Caco-2 (cell line): Measurements from ENCODE around the gene IL19. TPM values are rescaled to one million over a fixed set of nuclear protein-coding genes. Genes with fewer than 3 reads are reported as not detected.
"Not testable (repeated sequence)": the region's sequence is repeated elsewhere in the genome, so short reads cannot be mapped to it uniquely, and the experiment has no call there.

Source experiments
- BruUV-seq: library from RNA; stranded (reverse); fragments of 400-500 nt; replicated peaks from 2 replicates; lab custom pipeline; 2021; lab: Mats Ljungman, UMichigan
- CTCF ChIA-PET: fragments of 300-600 bp; sonication (Branson Sonifier 250); formaldehyde crosslinking; loops from one replicate; lab custom pipeline; 2022; ENCODE audit warnings: antibody characterized with exemption; lab: Charles Lee
- POLR2A ChIA-PET: fragments of 300-600 bp; sonication (Branson Sonifier 250); formaldehyde crosslinking; loops from one replicate; lab custom pipeline; 2022; ENCODE audit warnings: antibody characterized with exemption; lab: Charles Lee
- DNase-seq, 2 experiments: peaks; one replicate each; pipeline versions ENCODE4 v3.0.0 to v3.0.0-alpha.2; 2020 to 2022
- H3K27me3 ChIP-seq: replicated peaks from 2 replicates; pipeline ENCODE4 v1.6.0; 2011; ENCODE audit warnings: low read length; ENCODE audit not compliant: control insufficient read depth, insufficient read depth
- H3K36me3 ChIP-seq: 2 replicates; pipeline ENCODE4 v1.5.1; 2011; ENCODE audit warnings: low read length; ENCODE audit not compliant: control insufficient read depth, insufficient read depth
- H3K4me1 ChIP-seq: fragments of 250-450 bp; sonication (Bioruptor Pico); 2 replicates; pipeline ENCODE4 v1.5.1; 2020; ENCODE audit warnings: mild to moderate bottlenecking
- H3K4me3 ChIP-seq: 2 replicates; pipeline ENCODE4 v1.5.1; 2011; ENCODE audit warnings: low read depth, mild to moderate bottlenecking, control low read depth, low read length
- H3K9me3 ChIP-seq: fragments of 250-450 bp; sonication (Bioruptor Pico); 2 replicates; pipeline ENCODE4 v1.5.1; 2020; ENCODE audit warnings: mild to moderate bottlenecking, moderate library complexity
- H3K27ac Mint-ChIP-seq: one replicate; pipeline ENCODE4 v1.8.0; 2022; ENCODE audit warnings: mixed read lengths; ENCODE audit not compliant: unreplicated experiment
- H3K27me3 Mint-ChIP-seq: one replicate; pipeline ENCODE4 v1.8.0; 2022; ENCODE audit warnings: mixed read lengths; ENCODE audit not compliant: insufficient read depth, unreplicated experiment
- H3K36me3 Mint-ChIP-seq: one replicate; pipeline ENCODE4 v1.8.0; 2022; ENCODE audit warnings: mild to moderate bottlenecking, mixed read lengths; ENCODE audit not compliant: insufficient read depth, unreplicated experiment
- H3K4me1 Mint-ChIP-seq: one replicate; pipeline ENCODE4 v1.8.0; 2022; ENCODE audit warnings: low read depth, mixed read lengths; ENCODE audit not compliant: unreplicated experiment
- H3K4me3 Mint-ChIP-seq: one replicate; pipeline ENCODE4 v1.8.0; 2022; ENCODE audit warnings: mild to moderate bottlenecking, moderate library complexity, mixed read lengths; ENCODE audit not compliant: unreplicated experiment
- H3K9me3 Mint-ChIP-seq: one replicate; pipeline ENCODE4 v1.8.0; 2022; ENCODE audit warnings: mixed read lengths; ENCODE audit not compliant: unreplicated experiment
- CTCF ChIP-seq, 2 experiments: fragments of 200-600 bp in 1 of 2; IDR thresholded peaks; 1 replicate in 1 of 2; 2 replicates in 1 of 2; pipeline versions ENCODE4 v1.5.1 to v1.8.0; 2011 to 2022; ENCODE audit warnings: antibody characterized with exemption in 1 of 2, control low read depth in 1 of 2, inconsistent platforms in 1 of 2, low read depth in 1 of 2, low read length in 1 of 2, mild to moderate bottlenecking in 1 of 2, moderate library complexity in 1 of 2; ENCODE audit not compliant: insufficient read depth in 1 of 2, severe bottlenecking in 1 of 2, unreplicated experiment in 1 of 2
- intact Hi-C: fragments of 100-400 bp; cut with micrococcal nuclease; formaldehyde crosslinking; loops from one replicate; pipeline ENCODE4 v1.10.0; 2022; ENCODE audit not compliant: unreplicated experiment
- total RNA-seq: library from RNA; stranded (reverse); gene quantifications from 2 replicates; pipeline ENCODE4 v1.2.3, GENCODE V29; 2022

IL19 gene
- total RNA-seq, 1 experiment from 2014 or later = not detected

GRCh38 chr1:206774093-206774492 lies 3.5 kb downstream of the IL19 start:
- no peak for TF ChIP-seq CTCF (IDR thresholded peaks at IDR 0.05; ENCODE audit: insufficient read depth in 1 of 2, low read depth in 1 of 2, low read length in 1 of 2, severe bottlenecking in 1 of 2, unreplicated experiment in 1 of 2)
- H3K4me1 Mint-ChIP-seq = peaks cover 22% of the 10 kb centered on the region
- Histone ChIP-seq H3K4me1 (peaks cover 59% of the 10 kb centered on the region), H3K4me3 (no peak overlapping the region), H3K27me3 (no peaks in the 10 kb centered on the region), H3K9me3 (no peaks in the 10 kb centered on the region), H3K36me3 (no peaks in the 10 kb centered on the region)
- H3K9me3 Mint-ChIP-seq = no peaks in the 10 kb centered on the region
- no peaks in the 10 kb centered on the region for H3K27me3 Mint-ChIP-seq
- H3K27ac Mint-ChIP-seq = peak overlapping the region; percentile 90
- ChIA-PET POLR2A (no interaction called here), CTCF (interaction anchor here (0.6 kb wide), 1 partner anchor 205 kb away, joined by 3 read pairs; no protein-coding TSS in a partner anchor)
- no TSS peak for BruUV-seq
- H3K36me3 Mint-ChIP-seq = no peaks in the 10 kb centered on the region
- H3K4me3 Mint-ChIP-seq = no peak overlapping the region
- intact Hi-C loops = loop anchor here (1.0 kb wide), 1 partner anchor 8 kb away; no protein-coding TSS in a partner anchor
- no peak for DNase-seq

- Histone ChIP-seq H3K4me3 (no peak overlapping the region), H3K27me3 (no peaks in the 10 kb centered on the region), H3K4me1 (peaks cover 57% of the 10 kb centered on the region), H3K36me3 (no peaks in the 10 kb centered on the region), H3K9me3 (no peaks in the 10 kb centered on the region)
- ChIA-PET POLR2A (interaction anchor here (0.5 to 1.6 kb wide), 6 partner anchors 10 to 276 kb away, joined by 3 to 13 read pairs (median 4); partner anchors contain the start of gene EIF2D), CTCF (interaction anchor here (0.5 to 1.2 kb wide), 6 partner anchors 10 to 206 kb away, joined by 3 to 11 read pairs (median 4); no protein-coding TSS in a partner anchor)
- Mint-ChIP-seq H3K4me1 (peaks cover 13% of the 10 kb centered on the region), H3K36me3 (no peaks in the 10 kb centered on the region), H3K27me3 (no peaks in the 10 kb centered on the region), H3K4me3 (peak overlapping the region; percentile 58), H3K27ac (peak overlapping the region; percentile 90), H3K9me3 (no peaks in the 10 kb centered on the region)
- peak; percentile 92 to 95 for DNase-seq
- intact Hi-C loops = loop anchor here (1.0 kb wide), 1 partner anchor 25 kb away; no protein-coding TSS in a partner anchor
- no peak for TF ChIP-seq CTCF (IDR thresholded peaks at IDR 0.05; ENCODE audit: insufficient read depth in 1 of 2, low read depth in 1 of 2, low read length in 1 of 2, severe bottlenecking in 1 of 2, unreplicated experiment in 1 of 2)
- BruUV-seq = no TSS peak
These were observed 5.7 kb downstream of the IL19 start for GRCh38 chr1:206776229-206776628.

- no peak overlapping the region for H3K4me3 Mint-ChIP-seq
- H3K36me3 ChIP-seq = no peaks in the 10 kb centered on the region
- peaks cover 51% of the 10 kb centered on the region for H3K4me1 ChIP-seq
- CTCF ChIA-PET = no interaction called here
- BruUV-seq = no TSS peak
- H3K27ac Mint-ChIP-seq = no peak overlapping the region
- H3K9me3 Mint-ChIP-seq = no peaks in the 10 kb centered on the region
- no peaks in the 10 kb centered on the region for H3K27me3 ChIP-seq
- no peaks in the 10 kb centered on the region for H3K27me3 Mint-ChIP-seq
- no peak for TF ChIP-seq CTCF (IDR thresholded peaks at IDR 0.05; ENCODE audit: insufficient read depth in 1 of 2, low read depth in 1 of 2, low read length in 1 of 2, severe bottlenecking in 1 of 2, unreplicated experiment in 1 of 2)
- no peaks in the 10 kb centered on the region for H3K9me3 ChIP-seq
- POLR2A ChIA-PET = no interaction called here
- H3K4me1 Mint-ChIP-seq = peaks cover 7% of the 10 kb centered on the region
- H3K4me3 ChIP-seq = no peak overlapping the region
- no peak for DNase-seq
- intact Hi-C loops = no loop called here
- H3K36me3 Mint-ChIP-seq = no peaks in the 10 kb centered on the region
These were observed 7.5 kb downstream of the IL19 start for GRCh38 chr1:206778031-206778430.

- H3K4me3 Mint-ChIP-seq, CTCF ChIA-PET, BruUV-seq, H3K9me3 Mint-ChIP-seq, intact Hi-C loops, POLR2A ChIA-PET, H3K4me1 Mint-ChIP-seq, H3K27me3 Mint-ChIP-seq, H3K36me3 Mint-ChIP-seq, H3K9me3 ChIP-seq, H3K27me3 ChIP-seq, H3K27ac Mint-ChIP-seq, H3K4me3 ChIP-seq, H3K36me3 ChIP-seq: not testable (repeated sequence)
- DNase-seq = peak; percentile 44 to 63
- H3K4me1 ChIP-seq = peaks cover 43% of the 10 kb centered on the region
These were observed 8.3 kb downstream of the IL19 start for GRCh38 chr1:206778911-206779310.
